Right renal cortex interstitium (tissue), 3 donors: ENCODE measurements around the gene PNKP. TPM values are rescaled to one million over a fixed set of nuclear protein-coding genes. Genes with fewer than 3 reads are reported as not detected.

Experiments
- DNase-seq, 3 donors: peaks; one replicate each; pipeline ENCODE4 v3.0.0-alpha.2; 2013; ENCODE audit warnings: low read depth in 3 of 3, low spot score in 2 of 3
- polyA plus RNA-seq, 3 donors: library from polyadenylated mRNA; unstranded; fragments of 120-200 nt; gene quantifications; one replicate each; pipeline ENCODE4 v1.2.1, GENCODE V29; 2013; ENCODE audit not compliant: insufficient read length in 3 of 3

The PNKP gene
- polyA plus RNA-seq, 3 donors, result 33.4 to 43.9 (median 36.2) TPM

- DNase-seq, result peak; percentile 99 to 100 (median 99)
Observed at GRCh38 chr19:49877020-49877878, 9.9 kb upstream of the PNKP start, which contains the start of the genes AKT1S1 and TBC1D17. Gene AKT1S1, minus strand, starts transcription at chr19:49877355. Its CDS starts 4,060 bp downstream, at chr19:49873295. Gene TBC1D17, plus strand, starts transcription at chr19:49877702. Its CDS starts 22 bp downstream, at chr19:49877724.

GRCh38 chr19:49876422-49877019 lies 9.1 kb upstream of the PNKP start:
- peak; percentile 98 to 100 (median 99) for DNase-seq

- no peak for DNase-seq
Observed at GRCh38 chr19:49875857-49876421, 8.6 kb upstream of the PNKP start.

- DNase-seq, result no peak
Observed at GRCh38 chr19:49875177-49875576, 7.8 kb upstream of the PNKP start.

- no peak for DNase-seq
Observed at GRCh38 chr19:49874503-49875157, 7.3 kb upstream of the PNKP start.

GRCh38 chr19:49873834-49874233 lies 6.5 kb upstream of the PNKP start:
- DNase-seq, result no peak

GRCh38 chr19:49873129-49873521 lies 5.7 kb upstream of the PNKP start:
- DNase-seq, result no peak

- no peak for DNase-seq
Observed at GRCh38 chr19:49872245-49873128, 5.1 kb upstream of the PNKP start.

- no peak for DNase-seq
Observed at GRCh38 chr19:49871349-49871985, 4.1 kb upstream of the PNKP start.

GRCh38 chr19:49870309-49870901 lies 3.0 kb upstream of the PNKP start:
- DNase-seq, result no peak

- DNase-seq, result peak; percentile 98 to 99 (median 99)
Observed at GRCh38 chr19:49869484-49870308, 2.3 kb upstream of the PNKP start.

GRCh38 chr19:49869009-49869483 lies 1.7 kb upstream of the PNKP start:
- no peak for DNase-seq

- DNase-seq, result no peak
Observed at GRCh38 chr19:49864890-49865289, 2.5 kb downstream of the PNKP start.

GRCh38 chr19:49863935-49864320 lies 3.4 kb downstream of the PNKP start:
- DNase-seq, result no peak

GRCh38 chr19:49863254-49863934 lies 4.0 kb downstream of the PNKP start:
- no peak for DNase-seq

- DNase-seq, result no peak
Observed at GRCh38 chr19:49862391-49863253, 4.8 kb downstream of the PNKP start.
